Measurements from ENCODE around the gene CAMK2G.
"Not testable (repeated sequence)": the region's sequence is repeated elsewhere in the genome, so short reads cannot be mapped to it uniquely, and the experiment has no call there.

Gene CAMK2G
- 83.9 reads per million, percentile 79 among the genes with 10 or more reads in this experiment for total RNA-seq

GRCh38 chr10:73874267-73875138 lies at the start of gene CAMK2G:
Gene CAMK2G (minus strand): TSS chr10:73874555. CDS start chr10:73874461, 94 bp downstream.
- DNase-seq, result peak; percentile 80

- no peak for DNase-seq
Measured at GRCh38 chr10:73922864-73923133, 48.4 kb upstream of the CAMK2G start.

GRCh38 chr10:73922007-73922863 lies 47.9 kb upstream of the CAMK2G start:
- peak; percentile 7 for DNase-seq

- DNase-seq, result no peak
Measured at GRCh38 chr10:73920089-73920488, 45.7 kb upstream of the CAMK2G start.

- DNase-seq, result not testable (repeated sequence)
Measured at GRCh38 chr10:73919481-73919880, 45.1 kb upstream of the CAMK2G start.

GRCh38 chr10:73917566-73918305 lies 43.4 kb upstream of the CAMK2G start:
- no peak for DNase-seq

- DNase-seq, result no peak
Measured at GRCh38 chr10:73916761-73917470, 42.6 kb upstream of the CAMK2G start.

- no peak for DNase-seq
Measured at GRCh38 chr10:73915206-73915851, 41.0 kb upstream of the CAMK2G start.

GRCh38 chr10:73914036-73914435 lies 39.7 kb upstream of the CAMK2G start:
- no peak for DNase-seq

GRCh38 chr10:73911553-73912004 lies 37.2 kb upstream of the CAMK2G start:
- peak; percentile 6 for DNase-seq

- peak; percentile 24 for DNase-seq
Measured at GRCh38 chr10:73910764-73911552, 36.6 kb upstream of the CAMK2G start, which contains the start of gene PLAU. Gene PLAU (plus strand): TSS chr10:73911132. CDS start chr10:73911556, 424 bp downstream.

- DNase-seq, result no peak
Measured at GRCh38 chr10:73910401-73910763, 36.0 kb upstream of the CAMK2G start.

- DNase-seq, result no peak
Measured at GRCh38 chr10:73909540-73910115, 35.3 kb upstream of the CAMK2G start.

GRCh38 chr10:73908853-73909539 lies 34.6 kb upstream of the CAMK2G start:
- peak; percentile 23 for DNase-seq

GRCh38 chr10:73907841-73908517 lies 33.6 kb upstream of the CAMK2G start:
- no peak for DNase-seq

- no peak for DNase-seq
Measured at GRCh38 chr10:73906524-73907447, 32.4 kb upstream of the CAMK2G start.

- DNase-seq, result no peak
Measured at GRCh38 chr10:73905256-73906020, 31.1 kb upstream of the CAMK2G start.
